GM21737 (cell line): Measurements from ENCODE around the gene ACVR1B.

Experiments
- ATAC-seq: cut with Tn5 transposase; IDR thresholded peaks from one replicate; pipeline ENCODE4 v1.9.1; 2021; ENCODE audit warnings: mild to moderate bottlenecking, moderate library complexity; ENCODE audit not compliant: unreplicated experiment

Gene ACVR1B

GRCh38 chr12:52019113-52019770 is 67.7 kb downstream of the ACVR1B start:
- no peak for ATAC-seq

DNA sequence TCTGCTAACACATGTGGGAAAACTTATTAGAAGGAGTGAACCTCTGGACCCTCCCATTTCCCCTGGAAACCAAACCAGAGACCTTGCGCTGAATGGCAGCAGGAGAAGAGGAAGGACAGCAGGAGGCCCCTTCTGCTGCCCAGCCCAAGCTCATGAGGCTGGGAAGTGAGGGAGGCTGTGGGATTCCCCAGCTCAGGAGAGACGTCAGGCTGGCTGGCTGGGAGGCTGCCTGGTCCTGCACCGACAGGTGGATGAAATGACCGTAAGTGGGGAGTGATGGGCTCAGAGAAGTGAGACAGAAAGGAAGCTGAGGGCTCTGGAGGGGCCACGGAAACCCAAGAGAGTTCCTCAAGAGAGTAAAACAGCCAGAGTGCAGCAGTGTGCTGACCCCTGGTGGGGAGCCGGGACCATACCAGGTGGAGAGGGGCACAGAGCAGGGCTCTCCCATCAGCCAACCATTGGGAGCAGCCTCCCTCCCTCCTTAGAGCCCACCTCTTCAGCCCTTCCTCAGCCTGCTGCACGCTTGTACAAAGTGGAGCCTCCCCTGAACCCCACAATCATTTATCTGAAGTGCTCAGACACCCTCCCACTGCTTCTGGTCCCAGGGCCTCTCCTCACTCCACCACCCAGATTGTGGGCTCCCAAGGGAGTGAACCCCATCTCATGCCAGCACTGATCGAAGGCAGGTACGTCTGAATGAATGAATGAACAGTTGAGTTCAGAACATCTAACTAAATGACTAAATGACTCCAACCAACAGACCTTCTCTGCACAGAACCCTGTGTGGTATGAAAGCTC is 69.2 kb downstream of the ACVR1B start:
- ATAC-seq, result no peak

DNA sequence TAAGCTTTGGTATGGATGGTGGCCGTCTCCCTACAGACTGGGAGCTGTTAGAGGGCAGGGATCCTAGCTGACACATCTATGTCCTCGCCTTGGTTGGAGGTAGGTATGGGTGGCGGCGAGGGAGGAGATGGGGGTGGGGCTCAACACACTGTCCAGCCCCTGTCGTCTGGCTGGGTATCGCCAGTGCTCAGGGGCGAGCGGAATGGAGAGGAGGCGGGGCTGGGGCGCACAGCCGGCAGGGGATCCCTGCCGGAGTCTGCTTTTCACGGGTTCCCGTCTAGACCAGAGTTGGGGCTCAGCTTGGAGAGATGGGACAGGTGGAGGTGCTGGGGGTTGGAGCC is 71.3 kb downstream of the ACVR1B start:
- ATAC-seq, result peak; percentile 2

DNA sequence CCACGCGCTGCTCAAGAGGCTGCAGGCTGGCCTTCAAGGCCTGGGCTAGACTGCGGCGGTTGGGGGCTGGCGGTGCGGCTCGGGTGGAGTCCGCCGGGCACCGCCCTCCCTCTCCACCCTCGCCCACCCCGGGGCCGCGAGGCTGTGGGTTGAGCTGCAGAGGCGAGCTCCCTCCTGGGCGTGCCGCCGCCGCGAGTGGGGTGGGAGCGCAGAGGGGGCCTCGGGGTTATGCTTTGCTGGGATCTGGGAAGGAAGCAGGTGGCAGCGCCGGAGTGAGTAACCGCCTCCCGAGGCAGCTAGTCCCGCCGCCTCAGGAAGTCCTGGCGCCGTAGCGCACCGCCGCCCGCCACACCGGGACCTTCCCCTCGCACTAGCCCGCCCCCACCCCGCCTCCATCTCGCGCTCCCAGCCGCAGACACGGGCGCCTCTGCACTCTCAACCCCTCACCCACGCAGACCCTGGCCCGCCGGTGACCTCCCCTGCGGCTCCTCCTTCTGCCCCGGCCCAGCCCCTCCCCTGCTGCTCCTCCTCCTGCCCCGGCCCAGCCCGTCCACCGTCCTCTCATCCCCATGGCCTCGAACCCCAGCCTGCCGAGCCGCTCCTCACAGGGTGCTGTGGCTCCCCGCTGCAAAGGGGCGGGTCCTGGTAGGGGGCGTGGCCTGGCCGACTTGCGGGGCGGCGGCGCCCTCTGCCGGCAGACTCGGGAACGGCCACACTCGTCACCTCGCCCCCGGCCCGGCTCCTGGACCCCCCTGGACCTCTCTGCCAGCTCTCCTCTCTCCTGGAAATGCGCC is 71.9 kb downstream of the ACVR1B start:
- ATAC-seq, result peak; percentile 39

- peak; percentile 15 for ATAC-seq
Measured at GRCh38 chr12:52023976-52024688, 72.6 kb downstream of the ACVR1B start.

- no peak for ATAC-seq
Measured at GRCh38 chr12:52024845-52025230, 73.3 kb downstream of the ACVR1B start.

DNA sequence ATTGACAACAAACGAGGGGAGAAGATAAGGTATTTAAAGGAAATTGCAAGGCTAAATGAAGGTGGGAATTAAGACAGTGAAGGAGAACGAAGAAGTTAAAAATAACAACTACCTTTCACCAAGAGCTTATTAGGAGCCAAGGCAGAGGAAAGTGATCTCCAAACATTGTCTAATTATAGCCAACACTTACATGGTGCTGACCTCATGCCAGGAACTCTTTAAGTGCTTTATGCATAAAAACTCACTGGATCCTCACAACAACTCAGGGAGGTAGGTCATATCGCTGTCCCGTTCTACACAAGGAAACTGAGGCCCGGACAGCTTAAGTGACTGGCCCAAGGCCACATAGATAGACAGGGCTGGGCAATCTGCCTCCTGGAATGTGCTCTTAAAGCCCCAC is 74.8 kb downstream of the ACVR1B start:
- ATAC-seq, result no peak

GRCh38 chr12:52027085-52027843 is 75.8 kb downstream of the ACVR1B start:
- ATAC-seq, result no peak

DNA sequence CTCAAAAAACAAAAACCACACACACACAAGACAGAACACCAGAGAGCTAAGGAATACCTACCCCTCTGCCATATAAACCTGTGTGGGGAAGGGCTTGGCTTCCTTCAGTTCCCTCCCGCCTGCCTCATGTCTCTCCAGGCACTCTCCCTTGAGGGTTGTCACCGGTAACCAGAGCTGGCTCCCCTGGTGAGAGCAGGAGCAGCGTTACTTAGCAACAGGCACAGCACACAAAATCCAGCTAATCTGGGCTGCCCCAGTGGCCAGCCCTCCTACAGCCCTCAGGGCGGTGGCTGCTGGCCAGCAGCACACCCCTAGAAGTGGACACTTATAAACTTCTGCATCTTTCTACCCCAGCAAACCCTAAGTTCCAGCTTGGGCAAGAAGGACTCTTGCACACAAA is 78.2 kb downstream of the ACVR1B start:
- no peak for ATAC-seq

DNA sequence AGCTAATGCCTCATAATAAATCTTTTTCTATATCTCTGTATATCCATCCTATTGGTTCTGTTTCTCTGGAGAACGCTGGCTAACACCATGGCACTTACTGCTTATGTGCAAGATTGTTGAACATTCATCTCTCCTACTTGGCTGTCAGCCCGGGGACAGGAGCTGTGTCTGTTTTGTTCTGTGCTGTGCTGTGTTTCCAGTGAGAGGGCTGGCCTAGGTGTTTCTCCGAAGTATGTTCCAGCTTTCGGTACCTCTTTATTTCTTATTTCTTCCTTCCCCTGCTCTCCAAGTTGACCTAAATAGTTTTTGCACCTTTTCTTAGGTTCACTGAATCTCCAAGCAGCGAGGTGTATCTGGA is 80.9 kb downstream of the ACVR1B start:
- no peak for ATAC-seq

GRCh38 chr12:52032804-52033445 is 81.4 kb downstream of the ACVR1B start:
- peak; percentile 88 for ATAC-seq

- ATAC-seq, result no peak
Measured at GRCh38 chr12:52033446-52034140, 82.1 kb downstream of the ACVR1B start.

- ATAC-seq, result no peak
Measured at GRCh38 chr12:52035190-52035589, 83.7 kb downstream of the ACVR1B start.

DNA sequence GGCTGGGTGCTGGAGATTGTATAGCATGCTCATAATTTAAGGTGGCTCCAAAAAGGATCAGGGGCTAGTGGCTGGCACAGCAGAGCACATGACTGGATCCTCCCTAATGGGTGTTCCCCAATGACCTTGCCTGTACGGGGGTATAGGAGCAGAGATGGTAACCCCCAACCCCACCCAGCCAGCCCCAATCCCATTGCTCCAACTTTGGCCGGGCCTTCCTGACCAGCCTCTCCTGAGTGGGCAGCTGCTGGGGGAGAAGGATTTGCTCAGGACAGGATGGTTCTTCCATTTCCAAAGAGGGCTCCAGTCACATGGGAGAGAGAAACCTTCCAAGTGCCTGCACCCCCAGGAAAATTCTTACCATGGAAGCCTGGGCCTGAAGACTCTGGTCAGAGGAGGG is 84.4 kb downstream of the ACVR1B start:
- ATAC-seq, result no peak

DNA sequence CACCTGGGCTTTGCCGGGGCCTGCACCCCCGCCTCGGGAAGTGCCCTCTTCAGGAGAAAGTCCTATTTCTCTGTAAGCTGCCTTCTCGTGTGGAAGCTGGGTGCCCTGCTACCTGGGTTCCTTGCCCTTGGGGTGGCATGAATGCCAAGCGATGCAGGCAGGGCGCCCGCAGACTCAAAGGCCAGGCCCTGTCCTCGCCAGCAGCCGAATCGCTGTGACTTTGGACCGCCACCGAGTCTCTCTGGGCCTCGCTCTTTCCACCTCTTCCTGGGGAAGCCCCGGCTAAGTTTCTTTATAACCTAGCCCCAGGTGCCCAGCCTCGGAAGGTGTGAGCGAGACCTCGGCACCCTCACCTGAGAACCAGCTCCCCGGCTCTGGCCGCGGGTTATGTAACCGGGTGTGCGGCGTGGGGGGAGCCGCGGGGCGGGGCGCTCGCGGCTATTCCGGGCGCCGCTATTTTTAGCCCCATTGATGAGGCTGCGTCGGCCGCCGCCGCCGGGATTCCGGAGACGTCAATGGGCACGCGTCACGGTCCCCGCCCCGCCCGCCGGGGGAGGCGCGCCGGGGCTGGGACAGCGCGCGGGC is 85.2 kb downstream of the ACVR1B start:
- ATAC-seq, result peak; percentile 37

GRCh38 chr12:52037248-52037861 is 85.9 kb downstream of the ACVR1B start:
- no peak for ATAC-seq

DNA sequence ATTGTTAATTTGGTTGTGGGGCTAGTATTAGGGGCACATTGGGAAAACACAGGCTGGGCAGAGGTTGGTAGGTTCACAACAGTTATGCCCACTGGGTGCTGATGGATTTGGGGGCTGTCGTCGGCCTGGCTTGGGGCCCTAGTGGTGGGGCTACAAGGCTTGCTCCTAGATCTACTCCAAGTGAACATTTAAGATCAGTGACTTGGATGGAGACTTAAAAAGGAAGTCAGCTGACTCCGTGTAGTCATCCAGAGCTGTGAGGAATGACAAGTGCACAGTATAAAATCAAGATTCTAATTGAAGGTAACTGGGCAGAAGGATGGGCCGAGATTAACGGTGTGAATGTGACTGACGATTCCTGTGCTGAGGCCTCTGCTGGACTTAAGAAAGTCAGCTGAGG is 86.9 kb downstream of the ACVR1B start:
- ATAC-seq, result no peak

GRCh38 chr12:52041035-52041434 is 89.5 kb downstream of the ACVR1B start:
- no peak for ATAC-seq

GRCh38 chr12:52041695-52042123 is 90.2 kb downstream of the ACVR1B start:
- no peak for ATAC-seq
